Astrocyte (in vitro differentiated cells and primary cell): ENCODE data around the gene AMBP. TPM values are rescaled to one million over a fixed set of nuclear protein-coding genes. Genes with fewer than 3 reads are reported as not detected.
"Not testable (repeated sequence)": the region's sequence is repeated elsewhere in the genome, so short reads cannot be mapped to it uniquely, and the experiment has no call there.

Experiments
- DNase-seq: peaks from one replicate; pipeline ENCODE4 v3.0.0-alpha.2; 2010; ENCODE audit warnings: low read depth
- FAIRE-seq: peaks from 2 replicates; lab custom pipeline; 2011; peaks lifted over from hg19 to GRCh38; lab: Jason Lieb, UNC
- H2AFZ ChIP-seq: 2 replicates; pipeline ENCODE4 v1.6.0; 2012; ENCODE audit warnings: low read depth, low read length, inconsistent platforms
- H3K27ac ChIP-seq: 2 replicates; pipeline ENCODE4 v1.5.1; 2011; ENCODE audit warnings: low read depth, low read length, inconsistent platforms
- H3K27me3 ChIP-seq: 2 replicates; pipeline ENCODE4 v1.6.0; 2011; ENCODE audit warnings: low read length, inconsistent platforms; ENCODE audit not compliant: insufficient read depth
- H3K36me3 ChIP-seq: 2 replicates; pipeline ENCODE4 v1.5.1; 2011; ENCODE audit warnings: low read length, inconsistent platforms; ENCODE audit not compliant: insufficient read depth
- H3K4me1 ChIP-seq: 2 replicates; pipeline ENCODE4 v1.5.1; 2011; ENCODE audit warnings: low read length, inconsistent platforms; ENCODE audit not compliant: insufficient read depth
- H3K4me2 ChIP-seq: 2 replicates; pipeline ENCODE4 v1.6.0; 2012; ENCODE audit warnings: low read length, inconsistent platforms
- H3K4me3 ChIP-seq: 2 replicates; pipeline ENCODE4 v1.5.1; 2011; ENCODE audit warnings: low read depth, mild to moderate bottlenecking, low read length, inconsistent platforms; ENCODE audit not compliant: insufficient read depth
- H3K79me2 ChIP-seq: 2 replicates; pipeline ENCODE4 v1.6.0; 2012; ENCODE audit warnings: mild to moderate bottlenecking, low read length, inconsistent platforms; ENCODE audit not compliant: insufficient read depth
- H3K9ac ChIP-seq: 2 replicates; pipeline ENCODE4 v1.6.0; 2012; ENCODE audit warnings: mild to moderate bottlenecking, low read length, inconsistent platforms
- H3K9me3 ChIP-seq: 2 replicates; pipeline ENCODE4 v1.5.1; 2012; ENCODE audit warnings: low read depth, mild to moderate bottlenecking, low read length, inconsistent platforms; ENCODE audit not compliant: insufficient read depth
- H4K20me1 ChIP-seq: 2 replicates; pipeline ENCODE4 v1.6.0; 2012; ENCODE audit warnings: low read length, inconsistent platforms; ENCODE audit not compliant: insufficient read depth
- H3K27ac Mint-ChIP-seq: one replicate; pipeline ENCODE4 v1.8.0; 2021; ENCODE audit warnings: mild to moderate bottlenecking, mixed read lengths; ENCODE audit not compliant: unreplicated experiment
- H3K27me3 Mint-ChIP-seq: one replicate; pipeline ENCODE4 v1.8.0; 2021; ENCODE audit warnings: low read depth, mixed read lengths; ENCODE audit not compliant: unreplicated experiment
- H3K36me3 Mint-ChIP-seq: one replicate; pipeline ENCODE4 v1.8.0; 2021; ENCODE audit warnings: low read depth, mixed read lengths; ENCODE audit not compliant: unreplicated experiment
- H3K4me1 Mint-ChIP-seq: one replicate; pipeline ENCODE4 v1.8.0; 2021; ENCODE audit warnings: low read depth, mixed read lengths; ENCODE audit not compliant: unreplicated experiment
- H3K4me3 Mint-ChIP-seq: one replicate; pipeline ENCODE4 v1.8.0; 2021; ENCODE audit warnings: mild to moderate bottlenecking, moderate library complexity, mixed read lengths; ENCODE audit not compliant: unreplicated experiment
- H3K9me3 Mint-ChIP-seq: one replicate; pipeline ENCODE4 v1.8.0; 2021; ENCODE audit warnings: mild to moderate bottlenecking, mixed read lengths; ENCODE audit not compliant: unreplicated experiment
- EZH2 ChIP-seq: IDR thresholded peaks from 2 replicates; pipeline ENCODE4 v1.6.1; 2012; ENCODE audit warnings: mild to moderate bottlenecking, low read length, inconsistent platforms; ENCODE audit not compliant: insufficient read depth
- total RNA-seq: library from RNA; stranded (reverse); gene quantifications from 2 replicates; pipeline ENCODE4 v1.2.1, GENCODE V29; 2021
- TF ChIP-seq, protein P1 (sequence below): IDR thresholded peaks from 2 replicates; pipeline ENCODE4 v1.5.1; 2011; ENCODE audit warnings: low read depth, mild to moderate bottlenecking, inconsistent platforms, low read length, moderate library complexity; ENCODE audit not compliant: insufficient read depth

Gene AMBP
- total RNA-seq, 1 donor from 2014 or later, result not detected

DNA sequence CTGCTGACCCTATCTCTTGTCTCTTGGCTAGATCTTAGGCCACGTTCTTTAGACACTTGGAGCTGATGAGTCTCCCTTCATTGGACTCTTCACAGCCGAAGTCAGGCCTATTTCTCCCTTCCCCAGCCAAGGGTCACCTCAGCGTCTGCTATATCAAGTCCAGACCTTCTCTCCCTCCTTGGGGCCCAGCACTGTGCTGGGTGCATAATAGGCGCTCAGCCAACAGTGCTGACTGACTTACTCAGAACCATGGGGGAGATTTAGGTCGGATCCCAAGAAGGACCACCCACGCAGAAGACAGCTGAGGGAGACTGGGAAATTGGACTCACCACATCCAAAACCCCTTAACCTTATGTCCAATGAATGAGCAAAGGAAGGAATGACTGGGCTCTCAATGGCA lies 5.6 kb upstream of the AMBP start:
- no peak overlapping the region for H3K27ac ChIP-seq
- H3K36me3 Mint-ChIP-seq, result no peaks in the 10 kb centered on the region
- FAIRE-seq, result no peak

DNA sequence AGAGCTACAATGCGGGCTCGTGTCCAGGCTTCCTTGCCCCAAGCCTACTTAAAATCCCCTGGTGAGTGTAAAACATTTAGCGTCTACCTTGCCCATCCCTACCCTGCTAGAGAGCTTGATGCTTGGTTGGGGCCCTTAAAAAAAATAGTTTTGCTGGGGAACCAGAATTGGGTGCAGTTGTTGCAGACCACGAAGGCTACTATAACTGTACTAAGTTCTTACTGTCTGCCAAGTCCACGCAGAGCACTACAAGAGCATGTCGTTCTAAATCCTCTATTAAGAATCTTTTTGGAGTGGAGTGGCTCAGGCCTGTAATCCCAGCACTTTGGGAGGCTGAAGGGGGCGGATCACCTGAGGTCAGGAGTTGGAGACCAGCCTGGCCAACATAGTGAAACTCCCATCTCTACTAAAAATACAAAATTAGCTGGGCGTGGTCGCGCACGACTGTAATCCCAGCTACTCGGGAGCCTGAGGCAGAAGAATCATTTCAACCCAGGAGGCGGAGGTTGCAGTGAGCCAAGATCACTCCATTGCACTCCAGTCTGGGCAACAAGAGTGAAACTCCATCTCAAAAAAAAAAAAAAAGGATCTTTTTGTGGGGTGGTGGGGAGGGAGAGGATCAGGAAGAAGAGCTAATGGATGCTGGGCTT lies 4.8 kb upstream of the AMBP start:
- H3K36me3 Mint-ChIP-seq, H3K27ac ChIP-seq, H4K20me1 ChIP-seq, H2AFZ ChIP-seq, DNase-seq, H3K79me2 ChIP-seq, H3K9me3 ChIP-seq, H3K9ac ChIP-seq, H3K4me1 ChIP-seq, H3K4me3 Mint-ChIP-seq, H3K36me3 ChIP-seq, H3K4me1 Mint-ChIP-seq, H3K4me2 ChIP-seq, H3K27ac Mint-ChIP-seq, FAIRE-seq, H3K4me3 ChIP-seq, H3K27me3 ChIP-seq, H3K9me3 Mint-ChIP-seq: not testable (repeated sequence)
- peaks cover 35% of the 10 kb centered on the region for H3K27me3 Mint-ChIP-seq

More for the DNA sequence above, 5.6 kb upstream of the AMBP start:
- Mint-ChIP-seq H3K27me3 (peaks cover 42% of the 10 kb centered on the region), H3K9me3 (peaks cover 2% of the 10 kb centered on the region), H3K4me1 (no peaks in the 10 kb centered on the region), H3K4me3 (no peak overlapping the region), H3K27ac (no peak overlapping the region)
- Histone ChIP-seq H3K36me3 (no peaks in the 10 kb centered on the region), H3K4me2 (no peak overlapping the region), H4K20me1 (no peaks in the 10 kb centered on the region), H3K27me3 (peaks cover 3% of the 10 kb centered on the region), H3K9me3 (peaks cover 7% of the 10 kb centered on the region), H2AFZ (no peak overlapping the region), H3K4me3 (no peak overlapping the region), H3K79me2 (no peaks in the 10 kb centered on the region), H3K9ac (no peak overlapping the region), H3K4me1 (no peaks in the 10 kb centered on the region)
- TF ChIP-seq EZH2, result no peak
- TF ChIP-seq, protein P1, sequence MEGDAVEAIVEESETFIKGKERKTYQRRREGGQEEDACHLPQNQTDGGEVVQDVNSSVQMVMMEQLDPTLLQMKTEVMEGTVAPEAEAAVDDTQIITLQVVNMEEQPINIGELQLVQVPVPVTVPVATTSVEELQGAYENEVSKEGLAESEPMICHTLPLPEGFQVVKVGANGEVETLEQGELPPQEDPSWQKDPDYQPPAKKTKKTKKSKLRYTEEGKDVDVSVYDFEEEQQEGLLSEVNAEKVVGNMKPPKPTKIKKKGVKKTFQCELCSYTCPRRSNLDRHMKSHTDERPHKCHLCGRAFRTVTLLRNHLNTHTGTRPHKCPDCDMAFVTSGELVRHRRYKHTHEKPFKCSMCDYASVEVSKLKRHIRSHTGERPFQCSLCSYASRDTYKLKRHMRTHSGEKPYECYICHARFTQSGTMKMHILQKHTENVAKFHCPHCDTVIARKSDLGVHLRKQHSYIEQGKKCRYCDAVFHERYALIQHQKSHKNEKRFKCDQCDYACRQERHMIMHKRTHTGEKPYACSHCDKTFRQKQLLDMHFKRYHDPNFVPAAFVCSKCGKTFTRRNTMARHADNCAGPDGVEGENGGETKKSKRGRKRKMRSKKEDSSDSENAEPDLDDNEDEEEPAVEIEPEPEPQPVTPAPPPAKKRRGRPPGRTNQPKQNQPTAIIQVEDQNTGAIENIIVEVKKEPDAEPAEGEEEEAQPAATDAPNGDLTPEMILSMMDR, result no peak
- DNase-seq, result no peak

DNA sequence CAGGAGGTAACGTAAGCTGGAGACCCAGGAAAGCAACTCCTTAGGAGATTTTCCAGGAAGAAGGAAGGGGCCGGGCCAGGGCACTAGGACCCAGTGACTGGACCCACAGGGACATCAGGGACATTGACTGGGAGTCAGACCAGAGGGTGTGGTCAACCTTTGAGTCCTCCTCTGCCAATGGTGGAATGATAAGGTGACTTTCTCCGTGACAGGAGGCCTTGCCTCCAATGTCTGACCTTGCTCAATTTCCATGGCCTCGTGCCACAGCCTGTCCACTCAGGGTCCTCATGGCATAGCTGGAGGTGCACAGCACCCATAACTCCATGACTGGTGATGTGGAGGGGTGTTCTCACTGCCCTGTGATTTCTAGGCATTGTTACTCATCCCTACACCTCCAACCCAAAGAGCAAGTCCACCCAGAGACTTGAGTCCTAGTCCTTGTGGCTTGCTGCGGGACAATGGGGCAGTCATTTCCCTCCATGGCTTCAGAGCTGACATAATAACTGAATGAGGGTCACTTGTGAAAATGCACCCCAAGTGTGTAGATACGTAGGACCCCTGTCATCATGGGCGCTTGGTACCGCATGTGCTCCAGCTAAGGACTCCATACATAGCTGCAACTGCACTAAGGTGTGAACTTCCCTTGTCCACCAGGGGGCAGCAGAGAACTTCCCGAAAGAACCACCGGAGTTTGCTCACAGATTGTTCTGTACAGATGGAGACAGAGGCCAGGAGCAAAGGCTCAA lies 4.1 kb upstream of the AMBP start:
- Histone ChIP-seq H3K9ac (no peak overlapping the region), H3K36me3 (no peaks in the 10 kb centered on the region), H3K4me1 (no peaks in the 10 kb centered on the region), H2AFZ (no peak overlapping the region), H3K9me3 (peaks cover 7% of the 10 kb centered on the region), H3K4me3 (no peak overlapping the region), H3K27ac (no peak overlapping the region), H3K27me3 (peaks cover 3% of the 10 kb centered on the region), H3K79me2 (no peaks in the 10 kb centered on the region), H4K20me1 (no peaks in the 10 kb centered on the region), H3K4me2 (no peak overlapping the region)
- Mint-ChIP-seq H3K9me3 (peaks cover 2% of the 10 kb centered on the region), H3K4me3 (no peak overlapping the region), H3K27me3 (peaks cover 34% of the 10 kb centered on the region), H3K27ac (no peak overlapping the region), H3K4me1 (no peaks in the 10 kb centered on the region), H3K36me3 (no peaks in the 10 kb centered on the region)
- TF ChIP-seq, protein P1, result peak; percentile 93
- TF ChIP-seq EZH2, result no peak
- FAIRE-seq (peak; percentile 89), DNase-seq (peak; percentile 60)
